ENCODE measurements around the gene FAM135A.
"Not testable (repeated sequence)": the region's sequence is repeated elsewhere in the genome, so short reads cannot be mapped to it uniquely, and the experiment has no call there.

FAM135A gene

DNA sequence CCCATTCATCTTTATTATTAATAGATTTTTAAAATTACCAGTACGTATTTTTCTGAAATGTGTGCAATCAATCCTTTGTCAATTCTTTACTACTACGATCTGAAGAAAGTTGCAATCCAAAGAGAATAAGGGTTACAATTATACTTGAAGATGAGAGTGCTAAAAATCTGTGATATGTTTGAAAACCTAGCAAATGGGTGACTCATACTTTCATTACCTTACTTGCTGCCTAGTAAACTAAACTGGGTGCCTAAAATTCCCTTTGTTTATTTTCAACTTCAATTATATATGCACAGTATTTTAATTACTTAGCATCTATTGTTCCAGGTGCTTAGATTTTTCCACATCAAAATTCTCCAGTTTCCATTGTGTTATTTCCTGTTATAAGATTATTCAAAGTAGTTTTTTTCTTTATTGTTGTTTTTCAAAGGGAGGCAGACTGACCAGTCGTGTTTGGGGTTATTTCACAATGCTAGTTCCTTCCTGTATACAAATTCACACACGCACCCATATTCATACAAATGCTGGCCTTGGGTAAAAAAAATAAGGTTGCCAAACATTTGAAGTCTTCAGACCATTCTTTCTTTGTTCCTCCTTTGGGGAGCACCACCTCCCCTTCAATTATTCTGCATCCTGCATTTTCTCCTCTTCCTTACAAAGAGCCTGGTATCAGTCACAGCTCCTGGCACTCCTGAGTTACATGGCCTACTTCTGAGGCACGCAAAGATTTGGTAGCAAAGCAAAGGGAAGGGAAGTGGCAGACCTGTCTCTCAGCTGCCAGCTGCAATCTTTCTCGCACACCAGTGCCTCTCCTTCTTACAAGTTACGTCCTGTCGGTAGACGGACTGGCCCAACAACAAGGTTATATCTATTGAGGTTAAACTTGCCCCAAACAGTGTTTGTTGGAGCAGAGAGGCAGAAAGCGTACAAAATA, 16.2 kb upstream of the FAM135A start:
- no peak for DNase-seq

DNA sequence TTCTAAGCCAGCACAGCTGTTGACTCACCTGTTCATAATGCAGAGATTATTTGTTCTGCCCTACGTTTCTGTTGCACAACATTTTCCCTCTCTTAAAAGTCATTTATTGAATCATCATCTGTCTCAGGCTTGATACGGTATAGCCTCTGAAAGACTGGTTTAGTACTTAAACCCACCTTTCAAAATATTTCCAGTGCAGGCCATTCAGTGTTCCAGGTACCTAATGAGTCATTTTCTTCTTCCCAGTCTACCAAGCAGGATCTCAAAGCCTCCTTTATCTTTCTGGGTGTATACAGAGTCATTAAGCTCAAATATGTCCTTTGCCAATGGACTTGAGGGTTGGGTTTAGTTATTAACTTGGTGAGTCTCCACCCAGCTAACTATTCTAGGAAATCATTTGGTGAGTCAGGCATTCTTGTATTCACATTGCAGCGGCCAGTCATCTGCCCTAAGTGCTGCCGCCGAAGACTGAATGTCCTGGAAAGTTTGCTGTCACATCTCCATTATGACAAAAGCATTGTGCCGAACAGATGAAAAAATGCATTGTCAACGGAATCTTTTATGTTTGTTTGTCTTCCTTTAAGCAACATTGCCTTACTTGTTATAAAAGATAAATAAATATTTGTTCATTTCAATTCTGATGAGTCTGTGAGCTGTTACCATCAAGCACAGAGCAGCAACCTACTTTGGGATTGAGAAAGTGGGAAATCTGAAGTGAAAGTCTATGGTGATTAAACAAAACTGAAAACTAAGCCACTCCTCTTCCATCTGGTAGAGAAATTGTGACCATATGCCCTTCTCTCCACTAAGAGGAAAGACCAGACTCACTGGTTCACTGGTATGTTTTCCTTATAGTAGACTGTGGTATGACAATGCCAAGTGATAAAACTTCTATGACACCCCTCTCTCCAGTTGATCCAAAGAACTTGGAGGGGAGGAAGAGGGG, 14.3 kb upstream of the FAM135A start:
- no peak for DNase-seq

DNA sequence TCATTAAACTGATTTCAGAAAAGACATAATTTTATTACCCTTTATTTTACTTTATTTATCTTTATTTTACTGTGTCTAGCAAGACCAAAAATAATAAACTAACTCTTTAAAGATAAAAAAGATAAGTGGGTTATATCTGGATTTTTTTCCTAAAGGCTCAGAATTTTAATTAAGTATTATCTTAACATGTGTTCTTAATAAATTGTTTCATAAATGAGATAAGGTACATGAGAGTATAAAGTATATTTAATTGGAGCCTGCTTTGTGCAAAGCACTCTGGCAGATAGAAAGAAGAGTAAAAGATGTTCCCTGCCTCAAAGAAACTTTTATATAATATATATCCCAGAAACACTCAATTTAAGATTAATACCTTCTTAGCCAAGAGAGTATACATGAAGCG, 8.7 kb upstream of the FAM135A start:
- no peak for DNase-seq

DNA sequence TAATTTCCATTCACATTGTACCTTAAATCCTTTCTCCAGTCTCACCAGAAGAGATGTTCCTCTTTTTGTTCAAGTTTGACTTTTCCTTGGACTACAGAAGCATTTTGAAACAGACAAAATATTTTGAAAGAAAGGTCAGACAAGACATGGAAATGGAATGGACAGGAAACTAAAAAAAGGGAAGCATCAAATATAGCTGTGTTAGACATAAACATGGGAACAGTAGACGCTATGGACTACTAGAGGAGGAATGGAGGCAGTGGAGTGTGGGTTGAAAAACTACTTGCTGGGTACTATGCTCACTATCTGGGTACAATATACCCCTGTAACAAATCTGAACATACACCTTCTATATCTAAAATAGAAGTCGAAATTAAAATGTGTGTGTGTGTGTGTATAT, 4.1 kb upstream of the FAM135A start:
- no peak for DNase-seq

DNA sequence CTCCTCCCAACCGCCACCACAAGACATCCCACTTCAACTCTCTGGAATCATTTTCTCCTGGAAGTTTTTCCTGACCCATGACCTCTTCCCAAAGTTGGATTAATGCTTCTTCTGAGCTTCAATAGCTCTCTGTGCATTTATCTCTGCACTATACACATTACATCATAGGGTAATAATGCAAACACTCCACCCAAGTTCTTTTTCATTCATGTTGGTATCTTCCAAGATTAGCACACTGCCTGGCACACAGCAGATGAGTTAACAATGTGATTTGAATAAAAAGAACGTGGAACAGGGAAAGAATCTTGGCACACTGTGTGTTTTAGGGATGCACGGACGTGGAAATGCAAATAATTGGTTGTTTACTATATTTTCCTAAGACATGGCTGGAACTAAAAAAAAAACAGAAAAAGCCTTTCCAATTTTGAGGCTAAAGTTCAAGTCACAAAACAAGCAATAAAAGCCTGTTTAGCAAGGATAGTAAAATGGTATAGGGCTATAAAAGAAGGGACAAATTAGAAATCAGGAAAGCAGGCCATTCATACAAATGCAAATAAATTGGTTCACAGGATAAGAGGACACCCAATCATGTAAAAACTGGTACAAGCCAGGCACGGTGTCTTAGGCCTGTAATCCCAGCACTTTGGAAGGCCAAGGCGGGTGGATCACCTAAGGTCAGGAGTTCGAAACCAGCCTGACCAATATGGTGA, 1.6 kb upstream of the FAM135A start:
- no peak for DNase-seq

DNA sequence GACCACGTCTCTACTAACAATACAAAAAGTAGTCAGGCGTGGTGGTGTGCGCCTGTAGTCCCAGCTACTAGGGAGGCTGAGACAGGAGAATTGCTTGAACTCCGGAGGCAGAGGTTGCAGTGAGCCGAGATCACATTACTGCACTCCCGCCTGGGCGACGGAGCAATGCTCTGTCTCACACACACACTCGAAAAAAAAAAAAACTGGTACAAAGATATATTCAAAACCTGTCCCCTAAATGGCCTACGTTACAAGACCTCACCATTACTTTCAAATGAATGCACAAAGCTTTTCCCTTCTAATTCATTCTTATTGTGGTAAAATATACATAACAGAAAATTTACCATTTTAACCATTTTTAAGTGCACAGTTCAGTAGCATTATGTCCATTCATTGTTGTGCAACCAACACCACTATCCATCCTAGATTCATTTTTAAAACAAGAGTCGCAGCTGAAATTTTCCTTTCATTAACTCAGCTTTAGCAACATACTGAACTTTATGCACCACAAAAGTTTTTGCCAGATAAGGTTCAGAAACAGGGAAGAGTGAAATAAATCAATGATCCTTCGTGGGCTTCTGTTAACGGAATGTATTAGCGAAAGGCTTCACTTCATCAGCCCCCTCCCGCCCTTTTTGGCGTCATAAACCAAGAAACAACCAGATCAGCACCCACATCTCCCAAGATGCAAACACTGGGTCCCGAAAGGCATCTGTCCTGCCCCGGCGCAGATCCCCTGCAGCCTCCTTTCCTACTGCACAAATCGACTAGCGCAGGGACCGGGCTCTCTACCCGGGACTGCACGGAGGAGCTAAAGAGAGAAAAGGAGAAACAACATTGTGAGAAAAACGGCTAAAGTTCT, 825 bp upstream of the FAM135A start:
- DNase-seq = no peak

DNA sequence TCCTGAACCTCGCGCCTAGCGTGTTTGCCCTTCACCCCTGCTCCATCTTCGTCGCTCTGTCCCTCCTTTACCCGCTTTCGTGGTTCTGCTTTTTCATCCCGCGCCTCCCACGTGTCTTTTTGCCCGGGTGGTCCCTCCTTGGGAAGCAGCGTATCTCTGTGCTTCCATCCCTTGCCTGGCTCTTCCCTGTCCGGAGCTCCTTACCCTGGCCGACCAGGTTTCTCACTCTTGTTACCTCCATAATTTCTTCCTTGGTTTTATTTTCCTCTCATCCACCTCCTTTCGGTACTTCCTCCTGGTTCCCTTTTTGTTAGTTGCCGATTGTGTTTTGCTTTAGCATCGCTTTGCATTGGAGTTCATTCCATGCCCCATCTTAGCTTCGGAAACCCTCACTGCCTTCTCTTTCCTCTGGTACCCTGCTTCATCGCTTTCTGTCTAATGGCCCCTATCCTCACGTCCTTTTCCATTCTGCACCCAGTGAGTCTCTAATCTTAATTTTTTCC, 735 bp downstream of the FAM135A start:
- DNase-seq = no peak

DNA sequence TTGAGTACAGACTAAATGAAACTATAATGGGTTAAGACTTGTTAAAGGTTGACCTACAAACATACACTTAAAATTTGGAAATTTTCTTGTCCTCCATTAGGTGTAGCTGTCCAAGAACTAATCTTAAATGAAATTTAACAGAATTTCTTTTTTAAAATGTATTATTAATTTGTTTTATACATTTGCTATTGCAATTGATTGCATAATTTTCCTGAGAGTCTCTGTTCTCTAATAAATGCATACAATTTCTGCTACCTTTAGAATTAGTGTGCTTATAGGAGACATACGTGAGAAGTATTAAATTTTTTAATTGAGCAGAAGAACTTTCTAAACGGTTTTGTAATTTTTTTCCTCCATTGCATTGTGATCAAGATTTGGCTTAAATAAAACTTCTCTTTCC, 1.5 kb downstream of the FAM135A start:
- DNase-seq = no peak

DNA sequence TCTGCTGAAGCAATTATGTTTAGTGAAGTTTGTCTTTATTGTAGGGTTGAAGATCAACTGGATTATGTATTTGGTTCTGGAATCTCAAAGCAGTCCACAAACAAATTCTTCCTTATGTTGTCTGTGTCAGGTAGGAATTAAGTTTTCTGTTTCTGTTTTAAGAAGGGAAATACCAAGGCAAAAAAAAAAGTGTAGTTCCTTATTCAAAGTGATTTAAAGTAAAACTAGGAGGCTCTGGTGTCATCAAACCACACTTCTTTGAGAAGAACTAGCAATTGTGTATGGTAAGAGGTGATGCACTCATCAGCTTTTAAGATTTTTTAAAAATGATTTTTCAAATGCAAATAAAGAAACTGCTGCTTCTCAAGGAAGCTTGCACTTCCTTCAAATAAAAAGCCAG, 1.9 kb downstream of the FAM135A start:
- DNase-seq = no peak

DNA sequence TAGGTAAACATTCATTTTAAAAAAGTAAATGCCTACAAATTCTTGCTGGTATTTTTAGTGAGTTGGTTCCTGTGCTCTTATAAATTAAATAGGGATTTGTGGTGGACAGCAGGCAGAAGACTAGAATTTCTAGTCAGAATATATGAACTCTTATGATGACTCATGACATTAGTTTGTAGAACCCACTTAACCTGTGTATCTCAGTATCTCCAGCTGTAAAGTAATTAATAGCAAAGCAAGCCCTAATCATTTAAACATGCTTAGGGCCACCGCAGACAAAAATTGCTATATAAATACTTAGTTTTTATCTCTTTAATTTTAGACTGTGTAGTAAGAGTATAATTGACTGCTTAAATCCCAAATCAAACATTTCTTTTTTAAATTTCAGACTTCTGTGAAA, 2.4 kb downstream of the FAM135A start:
- no peak for DNase-seq

DNA sequence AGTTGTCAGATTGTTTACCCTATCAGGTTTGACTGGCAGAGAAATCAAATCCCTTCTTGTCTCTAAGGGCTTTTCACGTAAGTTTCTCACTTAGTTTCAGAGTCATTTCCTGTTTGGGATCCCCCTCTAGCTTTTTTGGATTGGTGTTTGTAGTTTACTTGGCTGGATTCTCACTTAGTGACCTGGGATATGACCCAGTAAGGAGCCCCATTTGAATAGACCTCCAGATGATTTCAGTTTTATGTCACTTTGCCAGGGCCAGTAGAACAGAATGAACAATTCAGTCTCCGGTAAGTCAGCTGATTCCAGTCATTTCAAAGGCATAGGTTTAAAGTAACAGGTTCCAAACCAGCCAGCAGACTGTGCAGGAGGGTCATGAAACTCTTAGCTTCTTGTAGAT, 8.2 kb downstream of the FAM135A start:
- no peak for DNase-seq

DNA sequence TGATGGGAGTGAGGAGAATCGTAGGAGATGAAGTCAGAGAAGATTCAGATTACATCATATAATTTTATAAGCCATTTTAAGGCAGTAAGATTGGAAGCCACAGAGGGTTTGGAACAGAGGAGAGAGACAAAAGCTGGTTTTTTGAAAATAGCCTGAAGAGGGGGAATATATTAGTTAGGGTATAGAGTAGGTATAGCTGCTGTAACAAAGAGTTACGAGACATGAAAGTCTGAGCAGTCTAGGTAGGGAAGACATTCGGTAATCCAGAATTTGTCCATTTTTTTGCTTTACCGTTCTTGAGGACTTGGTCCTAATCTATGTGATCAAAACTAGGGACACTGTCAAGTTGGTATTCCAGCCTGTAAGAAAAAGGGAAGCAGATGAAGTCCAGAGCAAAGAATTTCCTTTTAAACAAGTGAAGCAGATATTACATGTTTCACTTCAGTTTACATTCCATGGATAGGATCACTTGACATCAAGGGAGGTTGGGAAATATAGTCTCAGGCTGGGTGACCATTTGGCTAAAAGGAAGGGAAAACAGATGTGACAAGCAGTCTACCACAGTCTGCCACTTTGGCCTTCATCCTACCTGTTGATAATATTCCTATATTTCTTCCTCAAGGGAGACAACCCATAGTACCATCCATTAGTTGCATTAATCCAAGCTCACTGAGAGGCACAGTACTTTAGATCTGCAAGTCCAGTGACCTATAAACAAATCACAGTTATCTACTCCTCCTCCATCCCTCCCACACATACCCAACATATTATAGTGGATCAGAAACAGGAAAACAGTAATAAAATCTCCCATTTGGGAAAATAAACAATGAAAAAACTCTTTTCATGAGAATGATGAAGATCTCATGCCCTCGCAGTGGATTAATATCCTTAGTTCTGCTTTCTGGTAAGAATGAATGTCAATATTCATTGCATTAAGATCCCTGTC, 10.2 kb downstream of the FAM135A start:
- DNase-seq = no peak

DNA sequence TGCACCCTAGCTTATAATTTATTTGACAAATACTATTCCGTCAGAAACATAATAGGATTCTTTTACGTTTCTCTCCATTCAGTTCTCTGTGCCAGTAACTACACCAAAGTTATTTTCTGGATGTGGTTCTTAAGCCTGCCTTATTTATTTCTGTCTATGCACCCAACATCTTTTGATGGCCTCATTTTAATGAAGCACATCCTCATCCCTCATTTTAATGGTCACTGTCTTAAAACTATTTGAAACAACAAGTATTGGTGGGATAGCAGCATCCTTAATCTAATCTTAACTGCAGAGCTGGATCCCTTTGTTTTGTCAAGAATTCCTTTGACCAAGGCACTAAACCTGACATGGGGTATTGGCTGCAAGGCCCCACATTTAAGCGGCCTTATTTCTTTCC, 11.0 kb downstream of the FAM135A start:
- no peak for DNase-seq

DNA sequence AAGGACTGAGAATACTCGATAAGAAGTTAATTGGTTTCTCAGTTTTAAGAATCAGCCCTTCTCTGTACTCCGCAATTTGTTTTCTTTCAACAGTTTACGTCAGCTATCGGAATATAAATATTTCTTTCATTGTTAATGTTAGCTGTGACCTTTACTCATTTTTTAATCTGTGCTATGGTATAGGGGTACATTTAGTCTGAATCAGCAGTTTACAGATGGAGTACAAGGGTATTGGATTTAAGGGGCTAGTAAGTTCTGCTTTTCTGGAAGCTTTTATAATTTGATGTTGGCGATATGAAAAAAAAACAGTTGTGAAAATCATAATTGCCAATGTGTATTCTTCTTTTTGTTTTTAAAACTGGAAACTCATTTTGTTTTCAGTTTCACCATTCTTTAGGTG, 23.0 kb downstream of the FAM135A start:
- DNase-seq = no peak

DNA sequence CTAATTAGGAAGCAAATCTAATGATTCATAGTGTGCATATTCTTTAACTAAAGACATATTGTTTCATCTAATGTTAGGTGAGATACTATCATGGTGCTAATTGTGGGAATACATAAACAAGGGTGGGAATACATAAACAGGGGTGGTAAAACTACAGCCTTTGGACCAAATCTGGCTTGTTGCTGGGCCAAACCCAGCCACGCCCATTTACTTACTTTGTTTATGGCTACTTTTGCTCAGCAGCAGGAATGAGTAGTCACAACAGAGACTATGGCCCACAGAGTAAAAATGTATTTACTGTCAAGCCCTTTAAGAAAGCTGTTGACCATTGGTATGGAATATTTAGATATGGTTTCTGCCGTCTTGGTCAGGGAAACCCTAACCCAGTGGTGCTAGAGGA, 31.7 kb downstream of the FAM135A start:
- no peak for DNase-seq

DNA sequence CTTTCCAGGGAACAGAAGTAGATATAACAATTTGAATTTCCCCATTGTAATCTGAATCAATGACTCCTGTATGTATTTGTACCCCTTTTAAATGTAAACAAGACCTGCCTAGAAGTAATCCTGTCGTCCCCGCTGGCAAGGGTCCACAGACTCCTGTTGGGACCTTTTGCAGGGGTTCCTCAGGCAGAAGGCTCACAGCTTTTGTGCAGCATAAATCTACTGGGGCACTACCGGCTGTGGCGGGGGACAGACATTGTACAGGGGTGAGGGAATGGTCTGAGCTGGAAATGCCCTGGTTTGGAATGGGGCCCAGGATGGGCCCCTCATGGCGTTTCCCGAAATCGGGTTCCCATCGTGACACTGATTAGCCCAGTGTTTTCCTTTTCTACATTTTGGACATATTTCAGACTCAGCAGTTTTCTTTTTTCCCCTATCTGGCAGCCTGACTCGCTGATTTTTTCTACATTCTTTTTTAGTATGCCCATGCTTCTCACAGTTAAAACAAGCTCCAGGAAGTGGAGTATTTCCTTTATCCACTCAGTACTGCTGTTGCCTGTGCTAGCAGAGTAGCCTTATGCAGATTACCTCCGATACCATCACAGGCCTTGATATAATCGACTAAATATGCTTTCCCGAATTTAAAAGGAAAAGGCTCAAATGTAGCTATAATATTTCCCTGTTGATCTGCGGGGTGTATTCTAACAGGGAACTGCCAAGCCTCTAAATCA, 34.2 kb downstream of the FAM135A start:
- not testable (repeated sequence) for DNase-seq

DNA sequence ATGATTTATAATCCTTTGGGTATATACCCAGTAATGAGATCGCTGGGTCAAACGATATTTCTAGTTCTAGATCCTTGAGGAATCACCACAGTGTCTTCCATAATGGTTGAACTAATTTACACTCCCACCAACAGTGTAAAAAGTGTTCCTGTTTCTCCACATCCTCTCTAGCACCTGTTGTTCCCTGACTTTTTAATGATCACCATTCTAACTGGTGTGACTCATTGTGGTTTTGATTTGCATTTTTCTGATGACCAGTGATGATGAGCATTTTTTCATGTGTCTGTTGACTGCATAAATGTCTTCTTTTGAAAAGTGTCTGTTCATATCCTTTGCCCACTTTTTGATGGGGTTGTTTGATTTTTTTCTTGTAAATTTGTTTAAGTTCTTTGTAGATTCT, 40.6 kb downstream of the FAM135A start:
- not testable (repeated sequence) for DNase-seq

DNA sequence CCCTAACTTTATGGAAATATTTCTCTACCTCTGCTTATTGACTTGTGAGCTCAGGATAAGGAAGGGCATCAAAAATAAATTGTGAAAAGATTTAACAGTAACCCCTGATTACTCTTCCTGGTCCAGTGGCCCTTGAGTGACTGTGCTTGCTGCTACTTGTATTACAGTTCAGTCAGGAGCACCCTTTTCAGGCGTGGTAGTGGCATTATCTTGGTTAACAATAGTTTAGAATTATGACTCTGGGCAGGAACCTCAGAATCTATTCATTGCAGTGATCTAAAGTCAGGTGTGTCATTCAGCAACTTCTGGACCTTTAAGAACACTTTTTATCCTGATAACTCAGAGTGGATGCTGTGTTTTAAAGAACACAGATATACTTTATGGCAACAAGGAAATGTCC, 43.4 kb downstream of the FAM135A start:
- no peak for DNase-seq

DNA sequence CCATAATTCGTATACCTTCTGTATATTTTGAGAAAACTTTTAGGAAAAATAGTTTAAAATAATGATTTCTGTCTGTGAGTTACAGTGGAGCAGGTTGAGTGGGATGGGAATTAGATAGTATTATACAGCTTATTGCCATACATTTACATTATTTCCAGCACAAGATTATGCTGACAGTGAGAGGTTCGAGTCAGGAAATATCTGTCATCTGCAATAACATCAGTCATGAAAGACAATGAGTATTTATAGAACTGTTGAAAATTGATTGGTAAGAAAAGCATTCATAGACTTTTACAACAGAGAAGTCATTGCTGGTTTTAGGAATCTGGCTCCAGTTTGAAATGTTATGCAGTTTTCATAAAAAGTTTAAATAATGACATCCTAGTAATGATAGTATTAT, 45.9 kb downstream of the FAM135A start:
- DNase-seq = no peak

DNA sequence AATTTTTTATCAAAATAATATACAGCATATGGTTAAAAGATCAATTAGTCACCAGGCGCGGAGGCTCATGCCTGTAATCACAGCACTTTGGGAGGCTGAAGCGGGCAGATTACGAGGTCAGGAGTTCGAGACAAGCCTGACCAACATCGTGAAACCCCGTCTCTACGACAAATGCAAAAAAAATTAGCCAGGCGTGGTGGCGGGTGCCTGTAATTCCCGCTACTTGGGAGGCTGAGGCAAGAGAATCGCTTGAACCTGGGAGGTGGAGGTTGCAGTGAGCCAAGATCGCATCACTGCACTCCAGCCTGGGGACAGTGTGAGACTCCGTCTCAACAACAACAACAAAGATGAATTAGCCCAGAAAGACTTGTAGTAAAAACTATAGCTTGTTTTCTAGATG, 46.4 kb downstream of the FAM135A start:
- not testable (repeated sequence) for DNase-seq

Data from DMS79 (cell line).